GM19455 (cell line): ENCODE results near the gene BICRAL.

ENCODE experiments used
- ATAC-seq: cut with Tn5 transposase; IDR thresholded peaks from one replicate; pipeline ENCODE4 v1.9.1; 2021; ENCODE audit not compliant: unreplicated experiment

BICRAL gene

DNA sequence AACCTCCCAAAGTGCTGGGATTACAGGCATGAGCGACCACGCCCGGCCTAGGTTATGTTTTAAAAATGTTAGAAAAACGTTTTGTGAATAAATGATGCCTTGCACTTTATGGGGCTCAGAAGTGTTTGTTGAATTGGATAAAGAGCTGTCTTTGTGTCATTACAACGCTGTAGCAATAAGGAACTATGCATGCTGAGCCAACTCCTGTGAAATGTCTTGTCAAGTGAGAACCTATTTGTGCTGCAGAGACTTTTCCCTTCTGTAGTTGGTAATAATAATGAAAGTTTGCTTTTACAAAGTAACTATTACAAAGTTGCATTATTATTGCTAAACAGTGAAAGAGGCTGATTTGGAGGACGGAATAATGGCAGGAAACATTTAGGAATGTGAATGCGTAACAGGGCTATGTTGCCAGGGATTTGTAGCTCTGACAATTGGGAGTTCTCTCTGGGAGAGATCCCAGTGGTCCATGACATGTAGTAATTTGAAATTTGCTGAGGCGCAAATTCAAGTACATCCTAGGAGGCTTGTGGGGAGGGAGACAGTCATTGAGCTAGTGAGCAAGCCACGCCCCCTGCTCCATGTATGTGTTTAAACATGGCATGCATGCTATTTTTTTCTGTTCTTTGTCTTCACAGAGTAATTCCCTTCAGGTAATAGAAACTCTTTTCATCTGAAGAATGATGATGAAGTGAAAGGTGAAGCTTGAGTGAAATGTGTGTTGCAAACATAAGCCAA lies 16.8 kb upstream of the BICRAL start:
- no peak for ATAC-seq

DNA sequence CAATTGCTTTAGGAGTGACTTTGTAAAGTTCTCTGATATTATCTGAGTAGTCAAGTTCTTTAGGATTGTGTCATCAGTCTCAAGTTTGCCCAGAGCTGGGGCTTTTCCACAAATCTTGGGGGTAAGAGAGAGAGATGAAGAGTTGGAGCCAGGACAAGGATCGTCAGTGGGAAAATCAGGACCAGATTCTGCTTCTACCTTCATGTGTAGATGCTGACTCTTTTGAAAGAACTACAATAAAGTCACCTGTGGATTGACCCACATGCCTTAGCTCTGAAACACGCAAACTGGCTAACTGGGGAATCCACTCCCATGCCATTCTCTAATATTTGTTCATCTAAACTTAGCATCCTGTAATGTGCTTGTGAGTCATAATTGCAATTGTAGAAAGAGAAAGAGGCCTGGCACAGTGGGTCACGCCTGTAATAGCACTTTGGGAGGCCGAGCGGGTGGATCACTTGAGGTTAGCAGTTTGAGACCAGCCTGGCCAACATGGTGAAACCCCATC lies 15.6 kb upstream of the BICRAL start:
- no peak for ATAC-seq

DNA sequence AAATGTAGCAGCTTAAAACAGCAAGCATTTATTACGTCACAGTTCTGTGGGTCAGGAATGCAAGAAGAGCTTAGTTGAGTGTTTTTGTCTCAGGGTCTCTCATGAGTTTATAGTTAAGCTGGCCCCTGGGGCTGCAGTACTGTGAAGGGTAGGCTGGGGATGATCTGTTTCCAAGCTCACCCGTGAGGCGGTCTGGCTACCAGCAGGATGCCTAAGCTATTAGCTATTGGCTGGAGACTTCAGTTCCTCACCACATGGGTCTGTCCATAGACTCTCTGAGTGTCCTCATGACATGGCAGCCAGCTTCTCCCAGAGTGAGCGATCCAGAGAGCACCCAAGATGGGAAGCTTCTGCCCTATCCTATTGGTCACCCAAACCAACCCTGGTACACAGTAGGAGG lies 12.8 kb upstream of the BICRAL start:
- ATAC-seq: no peak

DNA sequence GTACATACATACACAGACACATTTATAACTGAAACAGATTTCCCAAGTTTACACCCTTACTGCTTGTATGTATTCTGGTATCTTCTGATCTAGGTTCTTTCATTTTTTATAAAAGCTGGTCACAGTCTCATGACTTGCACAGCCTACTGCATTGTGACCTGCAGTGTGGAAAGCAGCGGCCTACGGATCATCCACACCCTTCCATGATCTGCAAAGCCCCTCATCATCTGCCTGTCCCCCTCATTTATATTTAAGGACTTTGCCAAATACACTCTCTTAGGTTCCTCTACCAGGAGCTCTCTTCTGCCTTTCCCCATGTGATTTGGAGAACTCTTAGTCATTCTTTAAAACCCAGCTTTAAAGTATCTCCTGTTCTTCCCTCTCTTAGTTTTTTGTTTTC lies 12.0 kb upstream of the BICRAL start:
- ATAC-seq: no peak

DNA sequence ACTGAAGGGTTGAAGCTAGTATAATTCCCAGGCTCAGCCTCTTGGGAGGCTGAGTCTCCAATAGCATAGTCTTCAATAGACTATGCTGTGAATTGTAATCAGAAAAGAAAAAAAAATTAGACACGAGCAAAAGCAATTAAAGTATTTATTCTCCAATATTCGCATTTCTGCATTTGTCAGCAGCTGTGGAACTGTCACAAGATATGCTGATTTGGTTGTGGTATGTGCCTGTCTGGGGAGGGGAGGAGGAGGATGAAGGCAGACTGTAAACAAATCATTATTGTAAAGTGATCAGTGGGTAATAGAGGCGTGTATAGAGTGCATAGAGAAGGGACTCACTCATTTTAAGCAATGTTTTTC lies 10.1 kb upstream of the BICRAL start:
- no peak for ATAC-seq

DNA sequence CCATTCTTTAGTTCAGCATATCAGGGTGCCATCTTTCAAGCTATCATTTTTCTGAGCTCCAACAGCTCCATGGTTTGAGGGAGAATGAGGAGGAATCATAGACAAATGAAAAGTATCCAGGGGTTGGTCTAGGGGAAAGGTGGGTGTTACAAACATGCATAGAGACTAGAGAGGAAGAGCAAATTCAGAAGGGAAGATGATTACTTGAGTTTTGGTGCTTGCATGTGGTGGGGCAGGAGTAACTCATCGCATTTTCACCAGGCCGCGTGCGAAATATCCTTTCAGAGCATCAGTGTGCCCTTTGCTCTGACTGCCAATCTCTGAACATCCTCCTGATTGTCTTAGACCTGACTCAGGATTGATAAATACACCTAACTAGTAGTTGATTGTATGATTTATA lies 7.7 kb upstream of the BICRAL start:
- no peak for ATAC-seq

DNA sequence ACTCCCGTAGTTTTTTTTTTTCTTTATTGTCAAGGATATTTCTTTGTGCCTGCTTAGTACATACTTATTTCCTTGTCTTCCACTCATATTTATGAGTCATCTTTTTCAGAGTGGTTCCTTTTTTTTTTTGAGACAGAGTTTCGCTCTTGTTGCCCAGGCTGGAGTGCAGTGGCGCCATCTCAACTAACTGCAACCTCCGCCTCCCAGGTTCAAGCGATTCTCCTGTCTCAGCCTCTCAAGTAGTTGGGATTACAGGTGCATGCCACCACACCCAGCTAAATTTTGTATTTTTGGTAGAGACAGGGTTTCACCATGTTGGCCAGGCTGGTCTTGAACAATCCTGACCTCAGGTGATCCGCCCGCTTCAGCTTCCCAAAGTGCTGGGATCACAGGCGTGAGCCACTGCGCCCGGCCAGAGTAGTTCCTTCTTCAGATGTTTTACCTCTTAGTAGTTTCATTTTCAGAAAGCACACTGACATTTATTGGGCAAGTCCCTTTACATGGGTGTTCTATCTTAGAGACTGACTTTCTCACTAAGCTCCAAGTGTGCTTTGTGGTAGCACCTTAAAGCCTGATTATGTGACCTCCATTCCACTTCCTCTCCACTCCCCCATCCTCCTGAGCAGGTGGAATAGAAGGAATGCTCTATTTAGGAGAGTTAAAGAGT lies 6.9 kb upstream of the BICRAL start:
- peak; percentile 64 for ATAC-seq

DNA sequence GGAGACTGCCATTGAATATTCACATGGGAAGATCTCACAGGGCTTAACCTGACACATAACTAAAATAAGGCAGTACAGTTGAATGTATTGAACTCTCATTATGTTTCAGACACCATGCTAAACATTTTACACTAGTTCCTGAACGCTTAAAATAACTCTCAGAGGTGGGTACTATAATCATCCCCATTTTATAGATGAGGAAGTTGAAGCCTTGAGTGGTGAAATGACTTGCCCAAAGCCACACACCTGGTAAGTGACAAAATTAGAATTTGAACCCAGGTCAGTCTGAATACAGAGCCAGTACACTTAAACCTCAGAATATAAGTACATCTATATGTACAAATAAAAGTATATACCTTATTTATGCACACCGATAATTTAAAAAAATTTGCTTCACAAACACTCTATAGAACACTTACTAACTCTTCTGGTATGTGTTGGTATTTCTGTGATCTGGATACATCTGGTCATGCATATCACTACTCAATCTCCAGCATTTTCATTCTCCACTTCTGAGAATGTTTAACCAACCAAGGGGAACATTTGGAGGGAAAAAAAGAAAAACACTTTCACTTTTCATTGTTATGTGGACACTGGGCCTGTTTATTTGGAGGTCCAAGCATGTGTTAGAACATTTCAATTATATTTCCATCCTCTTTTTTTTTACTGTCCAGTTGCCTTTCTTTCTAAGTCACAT lies 4.6 kb upstream of the BICRAL start:
- ATAC-seq: no peak

DNA sequence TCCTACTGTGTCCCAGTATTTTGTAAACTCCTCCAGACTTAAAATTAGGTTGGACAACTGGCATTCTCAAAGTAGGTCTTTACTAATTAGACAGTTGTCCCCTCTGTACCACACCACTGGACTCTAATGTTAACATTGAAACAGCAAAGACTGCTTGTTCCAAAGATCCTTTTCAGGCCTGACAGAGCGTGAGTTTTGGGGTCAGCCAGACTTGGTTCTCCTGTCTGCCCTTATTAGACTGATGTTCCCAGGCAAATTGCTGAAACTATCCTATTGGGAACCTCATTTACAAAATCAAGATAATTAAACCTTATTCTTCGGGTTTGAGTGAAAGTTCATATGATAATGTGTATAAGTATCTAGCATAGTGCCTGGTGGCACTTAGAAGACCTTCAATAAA lies 3.7 kb upstream of the BICRAL start:
- ATAC-seq: no peak

DNA sequence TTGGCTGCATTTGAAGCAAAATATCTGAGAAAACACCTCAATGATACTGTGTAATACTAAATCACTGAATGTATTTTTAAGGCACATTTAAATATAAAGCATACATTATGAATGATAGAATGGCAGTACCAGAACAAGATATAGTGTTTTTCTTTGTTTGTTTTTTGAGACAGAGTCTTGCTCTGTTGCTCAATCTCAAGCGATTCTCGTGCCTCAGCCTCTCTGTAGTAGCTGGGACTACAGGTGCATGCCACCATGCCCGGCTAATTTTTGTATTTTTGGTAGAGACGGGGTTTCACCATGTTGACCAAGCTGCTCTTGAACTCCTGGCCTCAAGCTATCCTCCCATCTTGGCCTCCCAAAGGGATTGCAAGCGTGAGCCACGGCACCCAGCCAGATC lies 2.3 kb upstream of the BICRAL start:
- no peak for ATAC-seq

DNA sequence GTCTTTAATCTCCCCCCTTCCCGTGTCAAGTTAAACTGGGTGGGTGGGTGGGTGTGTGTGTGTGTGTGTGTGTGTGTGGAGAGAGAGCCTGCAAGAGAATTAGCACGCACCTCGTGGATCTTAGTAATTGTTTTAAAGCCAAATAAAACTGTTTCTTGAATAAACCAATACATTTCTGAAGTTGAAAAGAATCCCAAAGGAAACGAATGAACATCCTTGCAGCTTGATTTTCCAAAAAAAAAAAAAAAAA lies 381 bp upstream of the BICRAL start:
- no peak for ATAC-seq

DNA sequence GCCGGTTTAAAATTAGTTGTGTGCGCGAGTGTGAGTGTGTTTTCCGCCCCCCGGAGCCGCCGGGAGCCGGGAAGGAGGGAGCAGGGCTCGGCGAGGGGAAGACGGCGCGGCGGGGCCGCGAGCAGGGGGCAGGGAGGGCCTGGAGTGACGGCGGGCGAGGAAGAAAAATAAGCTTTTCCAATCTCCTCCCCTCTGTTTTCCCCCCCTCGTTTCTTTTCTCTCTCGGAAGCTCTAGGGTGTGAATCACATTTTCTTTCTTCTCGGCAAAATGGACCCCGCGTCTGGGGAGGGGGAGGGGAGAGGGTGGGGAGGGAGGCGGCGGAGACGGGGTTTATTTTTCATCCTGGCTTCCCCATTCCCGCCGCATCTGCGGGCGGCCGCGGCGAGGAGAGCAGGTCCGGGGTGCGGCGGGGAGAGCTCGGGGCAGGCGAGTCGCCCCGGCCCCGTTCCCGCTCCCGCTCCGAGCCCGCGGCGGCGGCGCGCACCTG lies 881 bp downstream of the BICRAL start:
- ATAC-seq: peak; percentile 22

DNA sequence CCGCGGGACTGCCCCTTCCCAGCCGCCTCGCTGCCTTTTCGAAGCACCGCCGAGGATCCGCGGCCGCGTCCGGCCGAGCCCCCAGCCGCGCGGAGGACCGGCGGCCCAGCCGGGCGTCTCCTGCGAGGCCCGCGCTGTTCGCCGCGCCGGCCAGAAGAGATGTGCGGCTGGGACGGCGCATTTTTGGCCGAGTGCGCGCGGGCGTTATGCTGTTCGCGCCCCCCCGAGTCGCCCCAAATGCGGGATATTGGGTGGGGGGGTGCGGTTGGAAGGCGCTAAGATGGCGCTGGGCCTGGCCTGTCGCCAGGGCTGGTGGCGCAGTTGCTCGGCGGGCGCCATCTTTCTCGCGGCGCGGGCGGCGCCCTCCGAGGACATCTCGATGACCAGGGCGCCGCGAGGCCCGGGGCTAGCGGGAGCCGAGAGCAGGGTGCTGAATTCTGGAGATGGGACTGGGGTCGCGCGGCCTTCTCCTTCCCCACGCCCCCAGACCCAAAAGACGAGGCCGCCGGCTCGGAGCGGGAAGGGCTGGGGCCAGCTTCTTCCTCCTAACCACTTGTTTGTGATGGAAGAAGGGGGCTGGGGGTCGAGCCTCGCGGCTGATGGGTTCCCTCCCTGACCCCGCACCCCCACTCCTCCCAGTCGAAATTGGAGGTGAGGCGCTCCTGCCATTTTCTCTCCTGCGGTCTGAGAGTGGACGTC lies 1.5 kb downstream of the BICRAL start:
- ATAC-seq: peak; percentile 46

DNA sequence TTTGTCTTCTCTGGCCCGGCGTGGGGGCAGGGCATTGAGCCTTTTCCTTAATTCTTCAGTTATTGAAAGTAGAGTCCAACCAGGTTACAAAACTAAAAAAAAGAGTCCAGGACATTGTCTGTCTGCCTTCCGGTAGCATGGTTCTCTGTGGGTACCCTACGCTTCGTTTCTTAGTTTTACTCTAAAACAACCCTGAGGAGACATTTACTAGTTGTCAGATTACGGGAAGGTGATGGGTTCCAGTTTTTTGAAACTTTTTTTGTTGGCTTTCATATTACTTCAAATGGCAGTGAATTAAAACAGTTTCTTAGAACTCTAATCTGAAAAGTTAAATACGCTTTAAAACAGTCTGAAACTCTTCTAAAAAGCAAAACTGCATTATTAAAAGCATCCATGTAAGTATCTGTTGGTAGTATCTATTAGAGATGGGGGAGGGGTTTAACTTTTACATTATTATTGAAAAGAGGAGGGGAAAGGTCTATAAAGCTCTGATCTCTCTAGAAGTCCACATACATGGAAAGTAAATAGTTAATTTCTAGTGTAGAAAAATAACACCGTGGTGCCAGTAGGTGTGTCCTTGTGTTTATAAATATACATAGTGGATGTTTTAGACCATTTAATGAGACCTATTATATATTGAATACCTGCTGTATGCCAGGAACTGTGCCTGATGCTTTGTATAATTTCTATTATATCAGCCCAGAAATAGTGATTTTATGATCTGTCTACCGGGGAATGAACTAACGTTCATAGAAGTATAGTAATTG lies 2.2 kb downstream of the BICRAL start:
- no peak for ATAC-seq

DNA sequence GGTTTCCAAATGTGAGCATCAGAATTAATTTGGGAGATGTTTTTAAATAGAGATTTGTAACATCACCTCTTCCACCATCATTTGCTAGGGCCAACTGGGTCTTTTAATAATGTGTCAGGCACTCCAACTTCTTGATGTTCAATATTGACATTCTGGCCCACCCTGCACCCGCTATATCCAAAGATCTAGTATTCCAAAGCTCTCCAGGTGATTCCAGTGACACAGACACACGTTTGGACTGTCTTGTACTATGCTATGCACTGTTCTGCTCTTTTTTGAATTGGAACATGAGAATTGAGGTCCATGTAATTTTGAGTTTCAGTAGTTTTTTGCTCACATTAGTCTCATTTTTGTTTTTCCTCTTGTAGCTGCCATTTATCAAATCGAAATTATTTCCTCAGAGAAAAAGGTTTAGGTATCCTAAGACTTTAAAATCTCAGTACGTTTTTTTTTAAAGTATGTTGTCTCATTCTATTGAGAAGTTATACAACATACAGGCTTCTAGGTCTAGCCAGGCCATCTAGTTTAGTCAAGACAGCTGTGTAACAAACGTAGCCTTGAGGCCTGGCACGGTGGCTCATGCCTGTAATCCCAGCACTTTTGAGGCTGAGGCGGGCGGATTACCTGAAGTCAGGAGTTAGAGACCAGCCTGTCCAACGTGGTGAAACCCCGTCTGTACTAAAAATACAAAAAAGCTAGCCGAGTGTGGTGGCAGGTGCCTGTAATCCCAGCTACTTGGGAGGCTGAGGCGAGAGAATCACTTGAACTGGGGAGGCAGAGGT lies 3.1 kb downstream of the BICRAL start:
- no peak for ATAC-seq

DNA sequence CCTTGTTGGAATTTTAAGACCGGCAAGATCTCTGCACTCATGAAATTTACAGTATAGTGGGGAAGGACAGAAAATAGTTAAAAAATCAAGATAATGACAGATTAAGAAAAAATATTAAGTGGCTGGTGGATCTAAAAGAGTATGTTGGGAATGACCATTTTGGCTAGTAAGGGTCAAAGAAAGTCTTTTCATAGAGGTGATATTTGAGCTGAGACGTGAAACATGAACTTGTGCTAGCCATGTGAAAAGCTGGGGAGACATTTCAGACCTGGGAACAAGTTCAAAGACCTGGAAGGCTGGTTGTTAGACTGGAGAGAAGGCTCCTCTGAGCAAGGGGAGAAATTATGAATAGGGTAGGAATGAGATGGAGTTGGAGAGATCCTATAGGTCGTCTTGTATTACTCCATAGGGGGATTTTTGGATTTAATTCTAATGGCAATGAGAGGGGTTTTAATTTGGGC lies 4.7 kb downstream of the BICRAL start:
- ATAC-seq: no peak

DNA sequence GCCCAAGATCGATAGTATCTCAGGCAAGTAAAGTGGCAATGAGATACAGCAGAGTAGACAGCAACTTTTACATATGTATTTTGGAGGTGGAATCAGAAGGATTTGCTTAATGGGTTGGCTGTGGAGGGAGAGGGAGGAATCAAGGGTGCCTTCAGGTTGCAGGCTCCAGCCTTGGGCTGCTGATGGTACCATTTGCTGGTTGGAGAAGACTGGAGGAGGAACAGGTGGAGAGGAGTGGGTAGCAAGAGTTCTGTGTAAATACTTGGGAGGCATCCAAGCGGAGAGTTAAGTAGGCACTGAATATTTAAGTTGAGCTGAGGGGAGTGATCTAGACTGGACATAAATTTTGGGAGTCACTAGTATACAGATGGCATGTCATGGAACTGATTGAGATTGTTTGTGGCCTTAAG lies 5.2 kb downstream of the BICRAL start:
- no peak for ATAC-seq

DNA sequence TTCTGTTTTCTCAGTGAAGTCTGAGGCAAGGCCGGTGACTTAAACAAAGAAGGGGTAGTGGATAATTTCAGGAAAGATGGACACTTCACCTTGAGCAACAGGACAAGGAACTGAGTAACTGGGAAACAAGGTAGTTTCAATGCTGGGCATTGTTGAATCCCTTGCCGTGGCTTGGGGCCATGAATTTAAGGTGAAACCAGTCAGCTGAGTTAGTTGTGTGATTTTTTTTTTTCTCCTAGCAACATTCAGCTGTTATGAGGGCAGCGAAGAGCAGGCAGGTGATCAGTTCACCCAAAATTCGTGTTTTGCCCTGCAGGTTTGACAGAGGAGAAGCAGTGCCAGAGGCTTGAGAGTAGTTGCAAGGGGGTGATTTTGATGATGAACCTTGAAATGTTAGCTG lies 6.8 kb downstream of the BICRAL start:
- no peak for ATAC-seq

DNA sequence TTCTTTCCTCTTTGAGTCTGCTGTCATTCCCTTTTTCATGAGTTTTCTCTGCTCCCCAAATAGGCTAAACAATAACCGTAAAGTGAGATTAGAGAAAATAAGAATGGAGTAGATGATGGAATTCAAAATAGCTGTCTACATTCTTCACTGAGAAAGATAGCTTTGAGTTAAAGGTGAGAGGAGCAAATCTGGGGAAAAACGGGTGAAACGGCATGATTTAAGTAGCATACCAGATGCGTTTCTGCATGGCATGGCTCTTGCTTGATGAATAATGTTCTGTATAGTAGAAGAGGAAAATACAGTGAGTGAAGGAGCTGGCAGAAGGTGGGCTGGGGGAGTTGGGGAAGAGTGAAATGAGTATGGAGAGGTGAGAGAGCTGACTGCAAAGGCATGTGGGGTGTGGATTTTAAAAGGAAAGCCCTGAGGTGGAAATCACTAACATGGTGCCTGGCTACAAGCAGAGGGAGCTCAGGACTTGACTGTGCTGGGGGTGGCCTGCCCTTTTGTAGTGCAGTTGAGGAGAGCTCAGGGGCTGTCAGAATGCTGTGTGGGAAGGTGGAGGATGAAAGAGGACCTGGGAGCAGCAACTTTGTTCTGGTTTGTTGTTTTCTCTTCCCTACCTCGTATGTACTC lies 8.8 kb downstream of the BICRAL start:
- ATAC-seq: no peak
